Right ventricle myocardium superior (tissue), 1 donor: ENCODE measurements around the gene TEKT4. TPM values are rescaled to one million over a fixed set of nuclear protein-coding genes. Genes with fewer than 3 reads are reported as not detected.

Experiments
- total RNA-seq: library from RNA; stranded (reverse); fragmentation: NEBNext Ultra II Directional; extraction: Animal tissue kit (Norgen Biotek cat#: 25700); gene quantifications from one replicate; pipeline ENCODE4 v1.2.1, GENCODE V29; 2021
- donor health status: DM: no; HTN: yes; CAD: no; lungs with severe emphysema.

TEKT4 gene
- total RNA-seq, 1 donor from 2014 or later: not detected

Other genes starting within 250 kb of the TEKT4 start
- 5.5 TPM for gene MAL, start 154.3 kb downstream of the TEKT4 start, total RNA-seq